Measurements from ENCODE around the gene EED. TPM values are rescaled to one million over a fixed set of nuclear protein-coding genes. Genes with fewer than 3 reads are reported as not detected.
"Not testable (repeated sequence)": the region's sequence is repeated elsewhere in the genome, so short reads cannot be mapped to it uniquely, and the experiment has no call there.

EED gene
- total RNA-seq, 4 donors from 2014 or later = 25.5 to 46.0 (median 33.0) TPM

- H3K4me3 ChIP-seq (replicated peaks in 1 of 3) = peak within 1 kb of the TSS; percentile 63 to 75 (median 68)
- WGBS, 2 donors = 1% methylated on average over 18 to 25 of the region's 30 CpGs
- no peaks in the 10 kb centered on the region for H3K27me3 ChIP-seq
- peak; percentile 100 for DNase-seq
- peak in 1 of 2 donors; percentile 63 for TF ChIP-seq POLR2A (IDR thresholded peaks at IDR 0.05)
- no peak for TF ChIP-seq CTCF (IDR thresholded peaks at IDR 0.05)
- H3K27ac ChIP-seq = peak within 1 kb of the TSS; percentile 52 to 91 (median 69)
- intact Hi-C loops (cut with DNase I) = no loop called here
- no peaks in the 10 kb centered on the region for H3K36me3 ChIP-seq
- no peaks in the 10 kb centered on the region for H3K9me3 ChIP-seq
- peaks cover 6 to 12% of the 10 kb centered on the region in 2 donors for H3K4me1 ChIP-seq
Observed at GRCh38 chr11:86302092-86302793, 57.7 kb downstream of the EED start, which contains the start of gene HIKESHI. Gene HIKESHI (plus strand): TSS chr11:86302240. CDS start chr11:86302449, 209 bp downstream.

GRCh38 chr11:86303257-86303656 lies 58.7 kb downstream of the EED start:
- TF ChIP-seq CTCF (IDR thresholded peaks at IDR 0.05) (no peak), POLR2A (IDR thresholded peaks at IDR 0.05) (no peak)
- WGBS, 2 donors = 78 to 81% methylated on average over 2 of the region's 2 CpGs
- H3K36me3 ChIP-seq = no peaks in the 10 kb centered on the region
- no peak overlapping the region for H3K4me3 ChIP-seq (replicated peaks in 1 of 3)
- intact Hi-C loops (cut with DNase I) = no loop called here
- H3K9me3 ChIP-seq = no peaks in the 10 kb centered on the region
- DNase-seq = no peak
- peaks cover 6 to 12% of the 10 kb centered on the region in 2 donors for H3K4me1 ChIP-seq
- no peaks in the 10 kb centered on the region for H3K27me3 ChIP-seq
- peak overlapping the region in 1 of 3 donors; percentile 91 for H3K27ac ChIP-seq

- intact Hi-C loops (cut with DNase I); H3K36me3 ChIP-seq; H3K27ac ChIP-seq; DNase-seq; H3K9me3 ChIP-seq; H3K27me3 ChIP-seq; H3K4me3 ChIP-seq (replicated peaks in 1 of 3); H3K4me1 ChIP-seq: not testable (repeated sequence)
- WGBS, 2 donors = 94 to 96% methylated on average over 4 of the region's 4 CpGs
Observed at GRCh38 chr11:86308710-86309109, 64.2 kb downstream of the EED start.

GRCh38 chr11:86313793-86314192 lies 69.2 kb downstream of the EED start:
- Histone ChIP-seq H3K9me3 (no peaks in the 10 kb centered on the region), H3K4me1 (no peaks in the 10 kb centered on the region), H3K27ac (no peak overlapping the region), H3K4me3 (replicated peaks in 1 of 3) (no peak overlapping the region), H3K27me3 (no peaks in the 10 kb centered on the region), H3K36me3 (no peaks in the 10 kb centered on the region)
- no peak for DNase-seq
- WGBS, 2 donors = 92 to 100% methylated on average over 2 of the region's 2 CpGs
- TF ChIP-seq CTCF (IDR thresholded peaks at IDR 0.05) (no peak), POLR2A (IDR thresholded peaks at IDR 0.05) (no peak)
- intact Hi-C loops (cut with DNase I) = no loop called here

GRCh38 chr11:86314636-86315035 lies 70.1 kb downstream of the EED start:
- intact Hi-C loops (cut with DNase I) = no loop called here
- DNase-seq = no peak
- no peaks in the 10 kb centered on the region for H3K27me3 ChIP-seq
- no peak for TF ChIP-seq POLR2A (IDR thresholded peaks at IDR 0.05)
- TF ChIP-seq CTCF (IDR thresholded peaks at IDR 0.05) = no peak
- H3K4me1 ChIP-seq = no peaks in the 10 kb centered on the region
- no peak overlapping the region for H3K4me3 ChIP-seq (replicated peaks in 1 of 3)
- no peak overlapping the region for H3K27ac ChIP-seq
- H3K9me3 ChIP-seq = no peaks in the 10 kb centered on the region
- H3K36me3 ChIP-seq = no peaks in the 10 kb centered on the region
- 66 to 83% methylated on average over 2 of the region's 2 CpGs for WGBS, 2 donors

Small RNAs within 50 kb of the gene (small RNA-seq; reads per million reads assigned to genes)
- gene RF00017 (not detected), gene RN7SL225P (not detected)

Other genes starting within 250 kb of the EED start
- gene PICALM, start 175.7 kb upstream of the EED start, total RNA-seq = 100 to 1,000 TPM; 198 to 320 (median 220) TPM
- 10 to 100 TPM; 32.9 to 53.6 (median 36.9) TPM for gene HIKESHI, start 57.5 kb downstream of the EED start, total RNA-seq
- 1 to 10 TPM in 3 of 4 donors, under 1 TPM in 1; 0.34 to 5.0 (median 2.8) TPM for gene CCDC81, start 130.1 kb downstream of the EED start, total RNA-seq

Data from thyroid gland (tissue), 4 donors.